Inflammatory macrophage treated with lipopolysaccharide for 4 hours (primary cell): Measurements from ENCODE around the gene TIAL1.
"Not testable (repeated sequence)": the region's sequence is repeated elsewhere in the genome, so short reads cannot be mapped to it uniquely, and the experiment has no call there.

Source experiments
- DNase-seq: peaks from one replicate; pipeline ENCODE4 v3.0.0-alpha.2; 2020

Gene TIAL1

GRCh38 chr10:119613741-119614140 is 17.0 kb upstream of the TIAL1 start:
- peak; percentile 83 for DNase-seq

GRCh38 chr10:119611433-119611832 is 14.7 kb upstream of the TIAL1 start:
- DNase-seq: no peak

DNA sequence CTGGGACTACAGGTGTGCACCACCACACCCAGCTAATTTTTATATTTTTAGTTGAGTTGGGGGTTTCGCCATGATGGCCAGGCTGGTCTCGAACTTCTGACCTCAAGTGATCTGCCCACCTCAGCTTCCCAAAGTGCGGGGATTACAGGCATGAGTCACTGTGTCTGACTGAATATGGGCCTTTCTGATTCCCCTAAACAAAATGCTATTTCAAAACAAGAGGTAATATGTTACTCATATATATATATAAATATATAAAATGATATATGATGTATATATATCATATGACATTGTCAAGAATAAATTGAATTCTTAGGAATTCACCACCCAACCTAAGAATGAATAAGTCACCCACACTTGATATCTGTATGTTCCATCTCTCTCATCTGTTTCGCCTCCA is 12.8 kb upstream of the TIAL1 start:
- no peak for DNase-seq

DNA sequence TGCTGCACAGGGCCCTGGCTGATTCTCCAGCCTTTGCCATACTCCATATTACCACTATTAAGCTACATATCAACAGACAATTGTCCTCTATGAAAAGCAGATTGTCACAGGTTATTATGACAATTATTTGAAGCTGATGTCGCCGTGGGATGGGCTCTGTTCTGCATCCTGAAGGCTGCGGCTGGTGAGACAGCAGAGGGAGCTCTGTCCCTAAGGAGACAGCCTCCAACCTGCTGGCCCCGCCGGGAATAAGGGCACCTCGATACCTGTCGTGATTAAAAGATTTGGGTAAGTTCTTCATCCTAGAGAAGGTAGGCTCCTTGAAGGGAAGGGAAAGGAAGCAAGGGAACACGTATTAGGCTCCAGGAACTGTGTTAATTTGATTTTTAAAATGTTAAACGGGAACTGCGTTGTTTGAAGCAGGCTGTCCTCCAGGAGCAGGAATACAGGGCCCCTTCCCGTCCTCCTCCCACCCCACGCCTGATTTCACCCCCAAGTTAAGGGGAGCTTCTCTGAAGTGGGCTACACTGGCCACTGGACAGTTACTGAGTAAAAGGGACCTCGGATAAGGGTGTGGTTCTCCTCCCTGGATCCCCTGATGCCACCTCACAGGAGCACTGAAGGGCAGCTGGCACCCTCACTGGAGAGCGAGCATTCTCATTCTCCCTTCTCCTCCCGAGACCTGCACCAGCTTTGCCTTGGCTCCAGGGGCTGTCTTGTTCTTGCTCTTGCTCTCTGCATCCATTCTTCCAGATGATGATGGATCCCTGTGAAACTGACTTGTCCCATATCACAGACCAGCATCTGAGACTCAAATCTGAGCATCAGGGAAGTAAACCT is 11.8 kb upstream of the TIAL1 start:
- peak; percentile 42 for DNase-seq

DNA sequence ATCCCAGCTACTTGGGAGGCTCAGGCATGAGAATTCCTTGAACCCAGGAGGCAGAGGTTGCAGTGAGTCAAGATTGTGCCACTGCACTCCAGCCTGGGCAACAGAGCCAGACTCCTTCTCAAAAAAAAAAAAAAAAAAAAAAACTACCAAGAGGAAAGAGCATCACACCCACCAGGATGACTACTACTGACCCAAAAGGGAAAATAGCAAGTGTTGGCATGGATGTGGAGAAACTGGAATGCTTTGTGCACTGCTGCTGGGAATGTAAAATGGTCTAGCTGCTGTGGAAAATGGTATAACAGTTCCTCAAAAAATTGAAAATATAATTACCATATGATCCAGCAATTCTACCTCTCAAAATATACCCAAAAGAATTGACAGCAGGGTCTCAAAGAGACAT is 7.7 kb upstream of the TIAL1 start:
- no peak for DNase-seq

GRCh38 chr10:119602241-119603095 is 5.7 kb upstream of the TIAL1 start:
- DNase-seq: peak; percentile 54

DNA sequence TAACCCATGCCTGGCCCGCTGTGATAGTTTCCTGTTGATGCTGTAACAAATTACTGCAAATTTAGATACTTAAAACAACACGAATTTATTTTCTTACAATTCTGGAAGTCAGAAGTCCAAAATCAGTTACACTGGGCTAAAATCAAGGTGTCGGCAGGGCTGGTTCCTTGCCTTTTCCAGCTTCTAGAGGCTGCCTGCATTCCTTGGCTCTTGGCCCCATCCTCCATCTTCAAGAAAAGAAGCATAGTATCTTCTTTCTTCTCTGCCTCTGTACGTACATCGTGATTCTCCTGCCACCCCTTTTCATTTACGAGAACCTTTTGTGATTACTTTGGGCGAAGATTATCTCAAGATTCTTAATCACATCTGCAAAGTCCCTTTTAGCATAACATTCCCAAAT is 1.6 kb upstream of the TIAL1 start:
- no peak for DNase-seq

- DNase-seq: no peak
Measured at GRCh38 chr10:119597405-119598186, 832 bp upstream of the TIAL1 start.

DNA sequence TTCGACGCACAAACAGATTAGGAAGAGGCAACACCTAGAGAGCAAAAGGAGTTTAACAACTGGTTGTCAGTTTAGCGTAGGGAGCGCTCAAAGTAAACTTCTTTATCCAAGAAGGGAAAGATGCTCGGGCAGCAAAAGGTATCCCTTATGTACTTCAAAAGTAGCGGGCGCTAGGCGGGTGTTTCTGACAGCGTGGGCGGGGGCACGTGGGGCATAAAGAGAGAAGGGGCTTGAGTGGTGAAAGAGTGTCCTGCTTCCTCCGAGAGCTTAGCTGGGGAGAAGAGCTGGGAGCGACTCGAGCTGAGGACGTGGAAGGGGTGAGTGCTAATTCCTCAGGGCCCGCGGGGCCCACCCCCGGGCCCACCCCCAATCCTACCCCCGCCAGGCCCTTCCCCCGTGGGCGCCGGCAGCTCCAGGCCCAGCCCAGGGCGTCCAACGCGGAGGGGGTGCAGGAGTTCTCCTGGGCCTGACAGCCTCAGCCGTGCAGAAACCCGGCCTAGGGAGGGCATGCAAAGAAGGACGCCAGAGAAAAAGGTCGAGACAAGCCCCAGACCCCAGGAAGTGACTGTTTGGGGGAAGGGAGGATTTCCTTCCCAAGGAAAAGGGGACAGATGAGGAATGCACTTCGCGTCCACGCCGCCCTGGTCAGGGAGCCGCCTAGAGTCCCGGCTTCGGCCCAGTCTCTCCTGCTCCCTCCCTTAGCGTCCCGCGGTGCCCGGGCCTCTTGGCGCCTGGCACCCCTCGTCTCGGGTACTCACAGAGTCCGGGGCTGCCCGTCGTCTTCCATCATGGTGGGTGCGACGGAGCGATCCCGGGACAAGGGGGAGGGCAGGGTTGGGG is 868 bp downstream of the TIAL1 start:
- DNase-seq: peak; percentile 78

GRCh38 chr10:119595134-119595675 is 1.6 kb downstream of the TIAL1 start:
- no peak for DNase-seq

DNA sequence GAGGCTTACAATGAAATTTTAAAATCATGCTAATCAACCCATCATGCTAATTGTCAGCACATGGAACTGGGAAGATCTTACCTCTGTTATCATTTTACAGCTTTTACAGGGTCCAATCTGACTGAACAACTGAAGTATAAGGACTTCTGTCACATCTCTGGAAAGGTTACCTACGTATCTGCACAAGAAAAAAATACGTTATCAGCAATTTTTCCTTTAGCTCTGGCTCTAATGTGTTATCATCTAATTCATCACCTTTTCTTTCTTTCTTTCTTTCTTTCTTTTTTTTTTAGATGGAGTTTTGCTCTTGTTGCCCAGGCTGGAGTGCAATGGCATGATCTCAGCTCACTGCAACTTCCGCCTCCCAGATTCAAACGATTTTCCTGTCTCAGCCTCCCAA is 8.7 kb downstream of the TIAL1 start:
- DNase-seq: no peak

DNA sequence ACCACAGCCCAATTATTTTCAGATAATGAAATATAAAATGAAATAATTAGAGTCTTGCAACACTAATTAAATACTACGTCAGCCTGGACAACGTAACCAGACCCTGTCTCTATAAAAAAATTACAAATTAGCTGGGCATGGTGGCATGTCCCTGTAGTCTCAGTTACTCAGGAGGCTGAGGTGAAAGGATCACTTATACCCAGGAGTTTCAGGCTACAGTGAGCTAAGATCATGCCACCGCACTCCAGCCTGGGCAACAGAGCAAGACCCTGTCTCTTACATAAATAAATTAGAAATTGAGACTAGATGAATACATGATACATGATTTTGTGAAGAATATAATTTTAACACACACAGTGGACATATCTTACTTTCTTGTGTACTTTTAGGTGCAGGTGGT is 18.4 kb downstream of the TIAL1 start:
- DNase-seq: no peak

DNA sequence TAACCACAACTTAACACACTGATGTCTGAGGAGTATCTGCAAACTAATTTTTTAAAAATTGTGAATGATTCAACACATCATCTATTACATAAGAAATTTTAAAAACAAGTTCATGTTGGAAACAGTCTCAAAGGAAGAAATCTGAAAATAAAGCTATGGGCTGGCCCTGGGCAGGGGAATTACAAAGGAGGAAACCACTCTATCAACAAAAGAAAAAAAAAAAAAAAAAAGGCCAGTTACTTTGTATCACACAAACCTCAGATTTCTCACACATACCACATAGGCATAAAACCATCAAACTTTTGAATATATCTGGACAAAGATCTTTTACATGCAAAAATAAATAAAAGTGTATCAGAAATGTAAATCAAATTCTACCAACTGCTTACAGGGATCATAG is 20.8 kb downstream of the TIAL1 start:
- DNase-seq: no peak

DNA sequence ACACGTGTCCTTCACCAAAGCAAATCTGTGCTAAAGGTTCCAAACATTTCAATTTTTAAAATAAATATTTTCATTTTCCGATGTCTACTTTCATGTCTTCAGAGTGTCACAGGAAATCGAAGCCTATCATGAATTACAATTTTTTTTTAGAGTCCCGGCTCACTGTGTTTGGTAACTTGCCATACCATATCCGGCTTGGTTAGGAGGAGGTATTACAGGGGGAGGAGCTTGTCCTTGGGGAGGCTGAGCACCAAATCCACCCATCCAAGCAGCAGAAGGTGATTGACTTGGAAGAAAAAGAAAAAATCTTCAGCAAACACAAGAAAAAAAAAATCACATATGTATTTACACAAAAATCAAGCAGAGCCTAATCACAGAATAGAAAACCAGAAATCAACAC is 21.3 kb downstream of the TIAL1 start:
- DNase-seq: no peak

GRCh38 chr10:119567978-119568377 is 28.8 kb downstream of the TIAL1 start:
- no peak for DNase-seq

GRCh38 chr10:119562097-119562496 is 34.7 kb downstream of the TIAL1 start:
- DNase-seq: no peak

- DNase-seq: not testable (repeated sequence)
Measured at GRCh38 chr10:119559511-119559910, 37.3 kb downstream of the TIAL1 start.

DNA sequence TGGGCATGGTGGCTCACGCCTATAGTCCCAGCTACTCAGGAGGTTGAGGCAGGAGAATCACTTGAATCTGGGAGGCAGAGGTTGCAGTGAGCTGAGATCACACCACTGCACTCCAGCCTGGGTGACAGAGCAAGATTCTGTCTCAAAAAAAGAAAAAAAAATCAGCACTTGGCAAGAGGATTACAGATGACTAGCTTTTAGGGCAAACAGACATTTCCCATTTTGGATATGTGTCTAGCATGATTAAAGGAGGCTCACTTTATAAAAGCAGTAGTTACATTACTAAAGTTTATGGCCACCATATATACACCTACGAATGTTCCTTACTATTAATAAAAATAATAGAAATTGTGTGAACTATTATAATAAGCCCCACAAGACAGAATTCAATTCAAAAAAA is 40.7 kb downstream of the TIAL1 start:
- DNase-seq: not testable (repeated sequence)

GRCh38 chr10:119555178-119555784 is 41.5 kb downstream of the TIAL1 start:
- no peak for DNase-seq

DNA sequence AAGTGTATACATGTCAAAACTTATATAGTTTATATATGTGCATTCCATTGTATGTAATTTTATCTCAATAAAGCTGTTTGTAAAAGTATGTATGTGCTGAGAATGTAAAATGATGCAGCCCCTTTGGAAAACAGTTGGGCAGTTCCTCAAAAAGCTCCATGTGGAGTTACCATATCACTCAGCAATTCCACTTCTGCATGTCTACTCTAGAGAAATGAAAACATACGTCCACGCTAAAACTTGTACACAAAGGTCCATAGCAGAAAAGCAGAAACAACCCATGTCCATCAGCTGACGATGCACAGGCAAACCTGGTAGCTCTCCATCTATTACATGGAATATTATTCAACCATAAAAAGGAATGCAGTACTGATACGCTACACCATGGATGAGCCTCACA is 45.9 kb downstream of the TIAL1 start:
- DNase-seq: peak; percentile 74

DNA sequence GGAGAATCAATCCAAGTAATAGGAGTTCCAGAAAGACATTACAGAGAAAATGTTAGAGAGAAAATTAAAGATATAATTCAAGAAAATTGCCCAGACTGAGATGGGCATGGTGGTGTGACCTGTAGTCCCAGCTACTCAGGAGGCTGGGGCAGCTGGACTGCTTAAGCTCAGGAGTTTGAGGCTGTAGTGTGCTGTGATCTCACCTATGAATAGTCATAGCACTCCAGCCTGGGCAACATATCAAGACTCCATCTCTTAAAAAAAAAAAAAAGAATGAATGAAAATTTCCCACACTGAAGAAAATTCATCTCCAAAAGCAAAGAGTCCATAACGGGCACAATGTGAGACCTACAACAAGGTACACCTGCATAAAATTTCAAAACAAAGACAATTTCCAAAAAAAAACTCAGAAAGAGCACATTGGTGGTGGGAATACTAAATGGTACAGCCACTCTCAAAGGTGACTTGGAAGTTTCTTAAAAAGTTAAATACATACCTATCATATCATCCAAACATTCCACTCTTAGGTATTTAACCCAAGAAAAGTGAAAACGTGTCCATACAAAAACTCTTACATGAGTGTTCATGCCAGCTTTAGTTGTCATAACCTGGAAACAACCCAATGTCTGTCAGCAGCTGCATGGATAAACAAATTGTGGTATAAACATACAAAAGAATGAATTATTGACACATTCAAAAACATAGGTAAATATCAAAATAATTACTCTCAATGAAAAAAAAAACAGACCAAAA is 47.3 kb downstream of the TIAL1 start:
- DNase-seq: no peak
